Non-pigmented ciliary epithelial cell (primary cell): ENCODE measurements around the gene RNASE9.
"Not testable (repeated sequence)": the region's sequence is repeated elsewhere in the genome, so short reads cannot be mapped to it uniquely, and the experiment has no call there.

Source experiments
- DNase-seq: peaks from one replicate; pipeline ENCODE4 v3.0.0-alpha.2; 2010; ENCODE audit warnings: low read depth

Gene RNASE9

DNA sequence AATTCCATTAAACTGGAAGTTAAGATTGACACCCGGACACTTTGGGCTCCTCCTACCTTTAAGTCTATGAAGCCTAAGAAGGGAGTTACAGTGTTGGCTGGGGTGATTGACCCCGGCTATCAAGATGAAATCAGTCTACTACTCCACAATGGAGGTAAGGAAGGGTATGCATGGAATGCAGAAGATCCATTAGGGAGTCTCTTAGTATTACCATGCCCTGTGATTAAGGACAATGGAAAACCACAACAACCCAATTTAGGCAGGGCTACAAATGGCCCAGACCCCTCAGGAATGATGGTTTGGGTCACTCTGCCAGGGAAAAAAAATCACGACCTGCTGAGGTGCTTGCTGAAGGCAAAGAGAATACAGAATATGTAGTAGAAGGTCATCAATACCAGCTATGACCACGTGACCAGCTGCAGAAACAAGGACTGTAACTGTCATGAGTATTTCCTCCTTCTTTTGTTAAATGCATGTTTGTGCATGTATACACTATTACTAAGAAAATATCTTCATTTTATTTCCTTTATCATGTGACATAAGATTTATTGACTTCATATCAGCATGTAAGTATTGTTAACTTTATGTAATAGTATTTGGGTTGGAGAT is 11.6 kb upstream of the RNASE9 start:
- DNase-seq: not testable (repeated sequence)

DNA sequence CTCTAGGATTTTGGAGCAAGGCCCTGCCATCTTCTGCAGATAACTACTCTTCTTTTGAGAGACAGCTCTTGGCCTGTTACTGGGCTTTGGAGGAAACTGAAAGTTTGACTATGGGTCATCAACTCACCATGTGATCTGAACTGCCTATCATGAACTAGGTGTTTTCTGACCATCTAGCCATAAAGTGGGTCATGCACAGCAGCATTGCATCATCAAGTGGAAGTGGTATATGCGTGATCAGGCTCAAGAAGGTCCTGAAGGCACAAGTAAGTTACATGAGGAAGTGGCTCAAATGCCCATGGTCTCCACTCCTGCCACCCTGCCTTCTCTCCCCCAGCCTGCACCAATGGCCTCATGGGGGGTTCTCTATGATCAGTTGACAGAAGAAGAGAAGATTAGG is 9.9 kb upstream of the RNASE9 start:
- not testable (repeated sequence) for DNase-seq

DNA sequence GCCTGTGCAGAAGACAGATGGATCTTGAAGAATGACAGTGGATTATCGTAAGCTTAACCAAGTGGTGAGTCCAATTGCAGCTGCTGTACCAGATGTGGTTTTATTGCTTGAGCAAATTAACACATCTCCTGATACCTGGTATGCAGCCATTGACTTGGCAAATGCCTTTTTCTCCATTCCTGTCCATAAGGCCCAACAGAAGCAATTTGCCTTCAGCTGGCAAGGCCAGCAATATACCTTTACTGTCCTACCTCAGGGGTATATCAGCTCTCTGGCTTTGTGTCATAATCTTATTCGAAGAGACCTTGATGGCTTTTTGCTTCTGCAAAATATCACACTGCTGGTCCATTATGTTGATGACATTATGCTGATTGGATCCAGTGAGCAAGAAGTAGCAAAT is 9.0 kb upstream of the RNASE9 start:
- not testable (repeated sequence) for DNase-seq

DNA sequence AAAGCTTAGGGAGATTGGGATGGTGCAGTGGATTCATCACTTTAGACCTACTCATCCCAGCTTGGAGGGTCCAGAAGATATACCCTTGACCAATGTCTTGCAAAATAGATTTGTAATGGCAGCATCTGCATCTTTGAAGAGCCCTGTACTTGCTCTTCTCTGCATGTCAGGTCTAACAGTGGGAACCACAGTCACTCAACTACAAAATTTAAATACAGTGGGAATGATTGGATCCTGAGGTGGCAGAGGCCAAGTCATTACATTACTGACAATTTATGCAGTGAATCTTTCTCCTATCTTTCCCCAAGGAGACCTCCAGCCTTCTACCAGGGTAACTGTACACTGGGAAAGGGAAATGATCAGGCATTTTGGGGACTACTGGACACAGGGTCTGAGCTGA is 8.2 kb upstream of the RNASE9 start:
- DNase-seq: no peak

DNA sequence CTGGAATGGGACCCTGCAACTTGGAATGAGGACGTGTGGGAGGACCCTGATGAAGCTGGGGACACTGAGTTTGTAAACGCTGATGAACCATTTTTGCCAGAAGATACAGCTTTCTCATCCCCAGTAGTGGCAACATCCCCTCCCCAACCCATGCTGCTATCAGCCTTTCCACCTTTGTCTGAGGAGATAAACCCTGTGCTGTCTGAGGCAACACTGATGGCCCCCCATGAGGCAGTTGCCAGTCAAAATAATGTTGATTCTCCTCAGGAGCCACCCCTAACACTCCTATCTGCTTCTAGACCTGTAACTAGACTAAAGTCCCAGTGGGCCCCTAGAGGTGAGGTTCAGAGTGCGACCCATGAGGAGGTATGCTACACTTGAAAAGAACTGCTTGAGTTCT is 7.5 kb upstream of the RNASE9 start:
- DNase-seq: no peak

DNA sequence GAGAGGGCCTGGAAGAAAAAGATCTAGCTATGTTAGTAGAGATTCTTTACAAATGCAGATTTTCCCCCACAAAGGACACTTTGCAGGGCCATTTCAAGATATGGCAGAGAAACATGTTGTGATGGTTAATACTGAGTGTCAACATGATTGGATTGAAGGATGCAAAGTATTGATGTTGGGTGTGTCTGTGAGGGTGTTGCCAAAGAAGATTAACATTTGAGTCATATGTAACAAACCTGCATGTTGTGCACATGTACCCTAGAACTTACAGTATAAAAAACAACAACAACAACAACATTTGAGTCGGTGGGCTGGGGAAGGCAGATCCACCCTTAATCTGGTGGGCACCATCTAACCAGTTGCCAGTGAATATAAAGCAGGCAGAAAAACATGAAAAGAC is 6.4 kb upstream of the RNASE9 start:
- DNase-seq: not testable (repeated sequence)

DNA sequence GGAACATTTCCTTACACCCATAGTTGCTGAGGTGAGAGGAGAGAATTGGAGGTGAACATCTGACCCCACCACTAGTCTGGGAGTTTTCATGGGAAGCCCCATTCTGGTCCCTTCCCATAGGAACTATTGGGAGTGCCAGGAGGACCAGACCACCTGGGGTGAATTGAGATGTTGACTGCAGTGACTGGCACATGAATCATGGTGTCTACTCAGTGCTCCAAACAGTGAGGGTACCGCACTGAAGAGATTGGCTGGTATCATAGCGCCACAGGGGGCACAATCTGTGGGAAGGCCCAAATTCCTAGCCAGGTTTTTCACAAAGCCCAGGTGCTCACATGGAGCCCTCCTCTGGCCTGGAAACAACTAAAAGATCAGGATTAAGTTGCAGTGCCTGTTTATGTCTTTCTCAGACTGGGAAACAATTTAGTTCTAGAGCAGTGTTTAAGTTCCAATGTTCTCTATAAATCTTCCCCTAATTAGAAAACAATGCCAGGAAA is 3.7 kb upstream of the RNASE9 start:
- DNase-seq: no peak

DNA sequence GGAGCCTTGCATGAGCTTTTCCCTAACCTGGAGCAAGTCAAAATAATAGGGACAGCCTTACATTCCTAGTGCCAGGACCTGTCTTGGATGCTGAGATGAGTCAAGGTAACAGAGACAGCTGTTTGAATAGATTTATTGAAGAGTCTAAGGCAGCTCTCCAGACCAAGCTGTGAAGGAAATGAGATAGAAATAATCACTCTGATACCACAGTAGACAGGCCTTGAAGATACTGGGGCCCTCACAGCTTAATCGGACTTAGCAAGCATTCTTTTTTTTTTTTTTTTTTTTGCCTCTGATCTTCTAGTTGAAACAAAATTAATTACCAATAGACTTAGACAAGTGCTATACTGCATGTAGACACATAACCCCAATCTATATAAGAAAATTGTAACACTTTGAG is 3.1 kb upstream of the RNASE9 start:
- no peak for DNase-seq

DNA sequence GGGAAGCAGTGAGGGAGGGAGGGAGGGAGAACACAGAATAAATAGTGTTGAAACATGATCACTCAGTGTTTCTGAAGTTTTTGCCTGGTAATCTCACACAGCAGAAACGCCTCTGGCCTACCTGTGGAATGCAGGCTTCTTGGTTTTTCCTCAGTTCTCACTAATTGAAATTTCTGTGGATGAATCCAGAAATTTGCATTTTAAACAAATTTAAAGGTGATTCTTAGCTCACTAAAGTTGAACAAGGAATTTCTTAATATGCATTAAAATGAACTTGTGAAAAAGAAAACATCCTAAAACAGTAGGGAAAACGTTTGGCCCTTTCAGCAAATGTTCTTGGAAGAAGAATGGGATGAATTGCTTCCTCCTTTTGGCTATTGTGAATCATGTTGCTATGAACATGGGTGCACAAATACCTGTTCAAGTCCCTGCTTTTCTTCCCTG is 1.4 kb downstream of the RNASE9 start:
- DNase-seq: no peak

DNA sequence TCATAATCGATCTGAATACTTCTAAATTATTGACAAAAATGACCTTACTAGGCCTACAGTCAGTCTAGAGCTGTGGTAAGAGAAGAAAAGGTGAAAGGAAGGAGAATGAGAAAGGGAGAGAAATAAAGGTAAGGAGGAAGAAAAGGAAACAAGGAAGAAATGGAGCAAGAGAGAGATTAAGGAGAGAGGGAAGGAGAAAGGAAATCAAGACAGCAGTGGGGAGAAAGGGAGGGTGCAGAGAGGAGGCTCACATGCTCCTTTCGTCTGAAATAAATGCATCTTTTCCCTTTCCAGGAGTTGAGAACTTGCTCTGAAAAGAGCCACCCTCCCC is 3.7 kb downstream of the RNASE9 start:
- DNase-seq: no peak

DNA sequence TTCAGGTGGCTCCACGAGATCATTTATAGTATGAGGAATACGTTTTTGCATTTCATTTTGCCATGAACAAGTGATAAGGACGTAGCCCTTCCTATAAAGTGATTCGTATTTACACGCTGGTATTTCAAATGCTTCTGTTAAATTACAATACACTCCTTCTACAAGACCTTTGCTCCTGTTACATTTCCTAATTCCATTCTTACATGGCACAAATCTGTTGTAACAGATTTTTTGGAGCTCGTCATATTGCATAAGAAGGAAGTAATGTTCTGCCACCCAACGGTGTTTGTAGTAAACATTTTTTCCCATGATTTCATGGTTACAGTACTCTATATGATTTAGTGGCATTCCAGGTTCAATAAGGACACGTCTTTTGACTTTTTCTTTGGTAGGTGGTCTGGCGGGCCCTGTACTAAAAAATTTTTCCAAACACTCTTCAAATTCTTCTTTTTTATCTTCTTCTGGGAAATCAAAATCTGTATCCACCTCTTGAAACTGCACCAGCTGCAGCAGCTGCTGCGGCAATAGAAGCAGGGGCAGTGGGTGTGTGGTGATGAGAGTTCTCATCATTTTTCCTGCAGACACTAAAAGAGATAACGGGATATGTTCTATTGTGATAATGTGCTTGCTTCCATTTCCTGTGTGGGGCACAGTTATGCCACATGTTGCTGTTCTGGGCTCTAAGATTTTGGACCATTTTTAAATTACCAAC is 4.2 kb downstream of the RNASE9 start:
- no peak for DNase-seq

DNA sequence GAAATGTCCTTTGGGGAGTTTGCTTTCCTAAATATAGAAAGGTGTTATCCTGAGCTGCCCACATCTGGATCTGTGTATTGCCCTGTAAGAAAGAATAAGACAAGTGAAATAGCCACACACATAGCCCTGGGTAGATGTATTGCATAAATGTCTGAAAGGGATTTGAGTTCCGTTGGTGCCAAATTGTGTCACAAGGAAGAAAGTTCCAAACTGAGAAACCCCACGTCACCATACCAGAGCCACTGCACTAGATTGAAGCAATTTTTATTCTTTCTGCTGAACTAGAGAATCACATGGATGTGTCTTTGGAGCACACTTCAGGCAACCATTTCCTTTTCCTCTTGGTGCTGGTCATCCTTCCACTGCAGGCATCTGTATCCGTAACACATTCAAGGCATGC is 5.0 kb downstream of the RNASE9 start:
- DNase-seq: no peak

DNA sequence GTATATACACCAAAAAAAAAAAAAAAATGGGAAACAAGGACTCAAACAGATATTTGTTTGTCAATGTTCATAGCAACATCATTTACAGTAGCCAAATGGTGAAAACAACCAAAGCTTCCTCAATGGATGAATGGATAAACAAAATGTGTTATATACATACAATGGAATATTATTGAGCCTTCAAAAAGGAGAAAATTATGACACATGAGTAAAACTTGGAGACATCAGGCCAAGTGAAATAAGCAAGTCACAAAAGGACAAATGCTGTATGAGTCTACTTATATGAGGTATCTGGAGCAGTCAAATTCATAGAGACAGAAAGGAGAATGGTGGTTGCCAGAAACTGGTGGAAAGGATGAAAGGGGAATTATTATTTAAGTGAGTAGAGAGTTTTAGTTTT is 7.8 kb downstream of the RNASE9 start:
- DNase-seq: no peak

DNA sequence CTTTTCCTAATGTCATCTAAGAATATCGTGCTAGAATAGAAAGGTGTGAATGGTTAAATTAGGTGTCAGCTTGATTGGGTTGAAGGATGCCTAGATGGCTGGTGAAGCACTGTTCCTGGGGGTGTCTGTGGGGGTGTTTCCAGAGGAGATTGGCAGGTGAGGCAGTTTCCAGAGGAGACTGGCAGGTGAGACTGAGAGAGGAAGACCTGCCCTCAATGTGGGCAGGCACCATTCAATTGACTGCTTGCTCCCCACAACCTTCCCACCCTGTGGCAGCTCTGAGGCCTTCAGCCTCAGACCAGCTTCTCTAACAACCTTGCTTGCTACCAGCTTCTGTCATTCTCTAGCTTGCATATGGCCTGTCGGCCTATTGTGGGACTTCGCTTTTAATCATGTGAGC is 9.2 kb downstream of the RNASE9 start:
- no peak for DNase-seq

DNA sequence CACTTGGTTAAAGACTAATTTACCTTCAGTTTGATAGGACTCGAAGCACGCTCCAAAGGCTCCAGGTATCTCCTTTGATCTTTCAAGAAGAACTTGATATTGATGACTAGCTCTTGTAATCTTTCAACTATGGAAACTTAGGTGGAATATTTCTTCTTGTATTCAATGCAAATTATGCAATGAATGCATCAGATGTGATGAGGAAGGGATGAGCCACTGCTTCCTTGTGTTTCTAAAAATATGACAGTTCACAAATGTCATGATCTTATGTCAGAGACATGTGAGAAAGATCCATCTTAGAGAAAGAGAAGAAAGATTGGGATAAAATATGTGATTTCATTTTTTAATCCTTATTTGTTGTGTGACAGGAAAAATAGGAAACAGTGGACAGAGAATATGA is 9.9 kb downstream of the RNASE9 start:
- DNase-seq: no peak

DNA sequence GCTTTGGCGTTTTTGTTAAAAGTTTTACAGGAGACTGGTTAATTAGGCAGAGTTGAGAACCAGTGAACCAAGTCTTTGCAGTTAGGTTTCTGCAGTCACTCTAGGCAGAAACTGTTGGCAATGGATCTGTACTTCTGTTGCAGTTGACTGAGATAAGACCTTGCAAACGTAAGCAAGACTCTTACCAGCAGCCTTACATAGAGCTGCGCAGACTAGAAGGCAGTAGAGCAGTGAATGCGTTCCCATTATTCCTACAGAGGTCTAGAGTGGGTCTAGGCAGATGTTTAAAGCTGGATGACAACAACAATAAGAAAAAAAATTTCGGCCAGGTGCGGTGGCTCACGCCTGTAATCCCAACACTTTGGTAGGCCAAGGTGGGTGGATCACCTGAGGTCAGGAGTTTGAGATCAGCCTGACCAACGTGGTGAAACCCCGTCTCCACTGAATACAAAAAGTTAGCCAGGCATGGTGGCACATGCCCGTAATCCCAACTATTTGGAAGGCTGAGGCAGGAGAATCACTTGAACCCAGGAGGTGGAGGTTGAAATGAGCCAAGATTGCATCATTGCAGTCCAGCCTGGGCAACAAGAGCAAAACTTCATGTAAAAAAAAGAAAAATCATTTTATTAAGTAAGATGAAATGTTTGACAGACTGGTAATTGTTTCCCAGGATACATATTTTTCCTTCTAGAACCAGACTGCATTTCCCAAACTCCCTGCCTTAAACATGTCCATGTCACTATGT is 12.3 kb downstream of the RNASE9 start:
- DNase-seq: no peak

DNA sequence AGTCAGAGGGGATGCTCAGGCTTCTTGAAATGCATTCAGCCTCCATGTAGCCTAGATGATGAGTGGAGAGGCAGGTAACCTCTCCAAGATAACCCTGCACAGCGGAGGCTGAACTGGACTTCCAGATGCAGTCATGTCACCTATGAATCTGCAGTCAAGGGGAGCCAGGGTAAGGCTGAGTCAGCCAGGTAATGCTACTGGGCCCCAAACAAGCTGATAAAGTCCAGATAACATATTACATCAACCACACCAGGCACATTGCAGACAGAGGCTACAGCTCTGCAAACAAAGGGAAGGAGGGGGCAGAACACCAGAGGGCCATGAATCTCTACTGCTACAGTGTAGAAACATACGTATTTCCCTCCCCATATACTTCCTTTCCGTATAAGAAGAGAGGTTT is 14.0 kb downstream of the RNASE9 start:
- DNase-seq: no peak

DNA sequence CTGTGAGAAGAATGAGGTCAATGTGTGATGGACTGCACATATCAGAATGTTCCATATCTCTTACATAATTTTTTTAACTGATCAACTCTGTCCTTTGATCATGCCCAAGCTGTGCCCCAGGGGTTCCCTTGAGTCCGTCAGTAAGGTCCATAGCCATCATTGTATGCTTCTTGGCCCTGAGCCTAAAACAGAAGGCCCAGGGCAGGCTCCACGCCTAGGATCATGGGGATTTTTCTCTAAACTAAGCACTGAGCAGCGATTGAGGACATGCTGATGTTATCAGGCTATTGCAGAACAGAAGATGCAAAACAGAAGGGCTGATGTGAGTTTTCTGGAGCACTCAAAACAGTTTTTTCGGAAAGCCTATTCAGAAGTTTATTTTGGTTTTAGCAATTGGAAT is 20.9 kb downstream of the RNASE9 start:
- no peak for DNase-seq

DNA sequence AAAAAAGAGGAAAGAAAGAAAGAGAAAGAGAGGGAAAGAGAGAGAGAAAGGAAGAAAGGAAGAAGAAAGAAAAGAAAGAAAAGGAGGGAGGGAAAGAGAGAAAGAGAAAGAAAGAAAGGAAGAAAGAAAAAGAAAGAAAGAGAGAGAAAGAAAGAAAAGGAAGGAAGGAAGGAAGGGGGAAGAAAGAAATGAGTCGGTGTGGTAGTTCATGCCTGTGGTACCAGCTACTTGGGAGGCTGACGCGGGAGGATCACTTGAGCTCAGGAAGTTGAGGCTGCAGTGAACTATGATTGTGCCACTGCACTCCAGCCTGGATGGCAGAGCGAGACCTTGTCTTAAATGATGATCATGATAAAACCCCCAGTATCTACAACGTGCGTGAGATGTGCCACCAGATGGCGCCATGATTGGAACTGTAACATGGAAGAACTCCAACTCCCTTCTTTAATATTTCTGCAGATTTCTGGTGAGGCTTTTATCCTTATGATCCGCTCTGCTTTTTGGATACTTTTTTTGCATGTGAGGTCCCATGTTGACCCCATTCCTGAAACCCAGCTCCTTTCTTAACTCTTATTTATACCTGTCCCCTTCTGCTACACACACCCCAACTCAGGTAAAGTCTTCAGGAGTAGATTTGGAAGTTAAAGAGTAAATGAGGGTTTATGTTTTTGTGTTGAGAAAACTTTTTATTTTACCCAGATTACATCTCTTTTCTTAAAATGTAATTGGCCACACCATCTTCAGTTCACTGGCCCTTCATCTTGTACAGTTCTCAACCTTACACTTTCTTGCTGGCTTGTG is 29.9 kb downstream of the RNASE9 start:
- DNase-seq: peak; percentile 27

DNA sequence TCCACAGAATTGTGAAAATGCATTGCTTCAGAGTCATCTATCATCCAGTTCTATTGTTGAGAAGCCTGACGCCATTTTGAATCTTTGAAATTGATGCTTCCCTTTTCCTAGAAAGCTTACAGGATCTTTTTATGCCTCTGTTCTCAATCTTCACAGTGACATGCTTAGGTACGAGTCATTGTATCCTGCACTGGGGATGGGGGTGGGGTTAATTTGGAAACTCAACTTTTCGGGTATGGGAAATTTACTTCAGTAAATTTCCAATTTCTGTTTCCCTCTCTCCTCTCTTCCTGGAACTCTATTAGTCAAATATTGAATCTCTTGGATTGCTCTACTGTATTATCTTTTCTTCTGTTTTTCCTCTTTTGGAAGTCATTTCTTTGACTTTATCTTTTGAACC is 31.0 kb downstream of the RNASE9 start:
- no peak for DNase-seq

DNA sequence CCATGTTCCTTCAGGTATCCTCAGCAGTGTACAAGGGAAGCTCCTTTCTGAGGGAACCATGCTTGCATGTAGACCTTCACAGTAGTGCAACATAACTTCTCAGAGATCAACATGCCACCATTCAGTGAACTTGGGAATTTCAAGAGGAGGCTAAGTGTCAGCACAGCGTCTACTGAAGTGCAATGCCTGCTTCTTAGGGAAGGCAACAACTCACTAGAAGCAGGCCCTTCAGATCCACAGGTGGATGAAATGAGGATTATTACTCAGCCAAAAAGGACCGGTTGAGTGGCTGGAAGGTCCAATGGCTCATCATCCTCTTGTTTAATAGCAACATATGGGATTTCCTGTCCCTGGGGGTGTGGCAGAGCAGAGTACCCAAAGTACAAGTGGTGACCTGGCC is 36.8 kb downstream of the RNASE9 start:
- DNase-seq: no peak

DNA sequence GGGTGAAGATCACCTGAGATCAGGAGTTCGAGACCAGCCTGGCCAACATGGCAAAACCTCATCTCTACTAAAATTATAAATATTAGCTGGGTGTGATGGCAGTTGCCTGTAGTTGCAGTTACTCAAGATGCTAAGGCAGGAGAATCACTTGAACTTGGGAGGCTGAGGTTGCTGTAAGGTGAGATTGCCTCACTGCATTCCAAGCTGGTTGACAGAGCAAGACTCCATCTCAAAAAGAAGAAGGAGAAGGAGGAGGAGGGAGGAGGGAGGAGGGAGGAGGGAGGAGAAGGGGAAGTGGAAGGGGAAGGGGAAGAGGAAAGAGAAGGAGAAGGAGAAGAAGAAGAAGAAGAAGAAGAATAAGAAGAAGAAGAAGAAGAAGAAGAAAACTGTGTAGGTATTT is 38.5 kb downstream of the RNASE9 start:
- DNase-seq: no peak

DNA sequence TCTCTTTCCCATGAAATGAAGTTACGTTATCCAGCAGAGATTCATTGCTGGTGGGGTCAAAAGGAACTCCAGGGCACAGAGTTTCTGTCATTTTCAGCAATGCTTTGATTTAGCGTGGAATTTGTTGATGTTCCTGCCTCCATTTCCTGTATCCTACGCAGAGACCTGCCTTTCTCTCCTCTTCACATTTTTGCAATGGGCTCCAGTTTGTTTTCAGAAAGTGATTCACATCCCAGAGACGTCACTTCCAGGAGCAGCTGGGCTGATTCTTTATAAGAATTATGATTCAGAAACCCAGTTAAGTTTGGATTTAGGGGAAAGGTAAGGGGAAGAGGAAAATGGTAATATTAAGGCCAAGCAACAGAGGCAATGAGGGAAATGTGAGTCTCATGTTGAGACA is 43.9 kb downstream of the RNASE9 start:
- DNase-seq: no peak
